ENCODE results near the gene OR4D10.
A peak's percentile ranks its signal among the peaks of the same experiment; 100 is the strongest.
"Not testable (repeated sequence)": the region's sequence is repeated elsewhere in the genome, so short reads cannot be mapped to it uniquely, and the experiment has no call there.

OR4D10 gene

DNA sequence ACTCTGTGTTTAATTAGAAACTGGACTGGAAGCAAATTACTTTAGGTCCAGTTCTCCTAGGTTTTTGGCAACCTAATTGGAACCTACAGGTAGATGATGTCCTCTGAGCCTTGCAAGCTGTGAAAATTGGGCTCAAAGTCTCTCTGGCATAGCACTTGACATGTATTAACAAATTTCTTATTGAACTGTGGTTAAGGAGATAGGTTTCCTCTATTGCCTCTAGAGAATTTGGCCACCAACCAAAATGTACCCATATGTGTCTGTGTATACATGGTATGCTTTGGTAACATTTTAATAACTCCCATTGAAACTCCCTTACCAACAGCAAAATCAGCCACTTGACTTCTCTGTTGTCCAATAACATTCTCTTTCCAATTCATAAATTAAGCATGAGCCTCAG is at the start of gene OR4D10:
TSS of gene OR4D10 (plus strand) at position 301 of the 400 bp plus-strand sequence. CDS start 4,115 bp downstream, outside the sequence.
- no peak for DNase-seq (ENCODE audit: low read depth)

DNA sequence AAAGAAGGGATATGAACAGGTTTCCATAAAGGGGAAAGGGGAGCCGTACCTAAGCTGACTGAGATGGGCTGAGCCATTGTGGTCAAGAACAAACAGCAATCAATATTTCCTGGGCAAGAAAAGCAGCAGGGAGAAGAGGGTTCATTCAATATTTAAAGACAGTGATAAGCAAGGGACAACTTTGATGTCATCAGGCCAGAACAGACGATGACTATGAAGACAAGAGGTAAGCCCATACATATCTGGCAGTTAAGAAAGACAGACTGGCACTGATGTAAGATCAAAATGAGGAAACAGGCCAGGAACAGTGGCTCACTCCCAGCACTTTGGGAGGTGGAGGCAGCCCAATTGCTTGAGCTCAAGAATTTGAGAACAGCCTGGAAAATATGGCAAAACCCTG is 49.3 kb upstream of the OR4D10 start:
- DNase-seq (ENCODE audit: low read depth): no peak

DNA sequence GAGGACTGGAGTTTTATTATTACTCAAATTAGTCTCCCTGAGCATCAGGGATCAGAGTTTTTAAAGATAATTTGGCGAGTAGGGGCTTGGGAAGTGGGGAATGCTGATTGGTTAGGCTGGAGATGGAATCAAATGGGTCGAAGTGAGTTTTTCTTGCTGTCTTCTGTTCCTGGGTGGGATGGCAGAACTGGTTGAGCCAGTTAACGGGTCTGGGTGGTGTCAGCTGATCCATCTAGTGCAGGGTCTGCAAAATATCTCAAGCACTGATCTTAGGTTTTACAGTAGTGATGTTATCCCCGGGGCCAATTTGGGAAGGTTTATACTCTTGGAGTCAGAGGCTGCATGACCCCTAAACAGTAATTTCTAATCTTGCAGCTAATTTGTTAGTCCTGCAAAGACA is 48.0 kb upstream of the OR4D10 start:
- DNase-seq (ENCODE audit: low read depth): no peak

DNA sequence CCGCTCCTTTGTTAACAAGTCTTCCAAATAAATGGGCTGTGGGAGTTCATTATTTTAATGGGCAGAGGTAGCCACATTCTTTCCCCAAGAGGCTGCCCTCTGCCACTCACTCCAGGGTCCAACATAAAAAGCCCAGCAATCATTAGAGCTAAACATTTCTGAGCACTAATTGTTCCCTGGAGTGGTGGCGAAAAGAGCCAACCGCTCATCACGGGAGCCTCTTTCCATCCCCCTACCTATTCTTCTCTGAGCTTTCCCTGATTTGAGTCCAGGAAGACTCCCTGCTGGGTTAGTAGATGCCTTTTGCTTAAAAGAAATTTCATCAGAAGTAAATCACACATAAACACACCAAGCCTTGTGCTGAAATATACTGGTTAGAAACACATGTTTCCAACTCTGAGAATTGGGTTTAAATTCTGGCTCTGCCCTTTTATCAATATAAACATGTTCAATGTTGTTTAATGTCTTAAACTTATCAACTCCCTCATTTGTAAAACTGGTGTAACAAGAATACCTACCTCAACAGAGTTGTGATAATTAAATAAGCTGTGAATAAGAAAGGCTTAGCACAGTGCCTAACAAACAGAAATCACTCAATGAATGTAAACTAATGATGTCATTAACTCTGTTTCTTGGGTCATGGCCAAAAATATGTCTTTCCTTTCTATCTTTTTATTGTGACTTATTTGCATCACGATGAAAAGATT is 46.6 kb upstream of the OR4D10 start, which contains the start of gene OR5A2:
TSS of gene OR5A2 (minus strand) at position 53 of the 707 bp plus-strand sequence. CDS start 3,460 bp downstream, outside the sequence.
- DNase-seq (ENCODE audit: low read depth): no peak

DNA sequence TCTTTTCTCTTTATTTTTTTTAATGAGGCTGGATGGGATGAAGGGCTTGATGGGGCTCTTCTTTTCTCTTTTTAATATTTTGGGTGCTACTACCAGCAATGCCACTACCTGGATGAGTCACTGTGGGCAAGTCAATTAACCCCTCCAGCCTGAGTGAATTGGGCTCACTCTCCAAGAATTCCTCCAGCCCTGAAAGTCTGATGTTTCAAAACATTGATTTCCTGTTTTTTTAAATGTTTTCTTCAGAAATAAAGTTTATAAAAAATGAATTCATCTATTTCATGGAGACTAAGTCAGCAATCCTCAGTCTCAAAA is 46.1 kb upstream of the OR4D10 start:
- DNase-seq (ENCODE audit: low read depth): no peak

DNA sequence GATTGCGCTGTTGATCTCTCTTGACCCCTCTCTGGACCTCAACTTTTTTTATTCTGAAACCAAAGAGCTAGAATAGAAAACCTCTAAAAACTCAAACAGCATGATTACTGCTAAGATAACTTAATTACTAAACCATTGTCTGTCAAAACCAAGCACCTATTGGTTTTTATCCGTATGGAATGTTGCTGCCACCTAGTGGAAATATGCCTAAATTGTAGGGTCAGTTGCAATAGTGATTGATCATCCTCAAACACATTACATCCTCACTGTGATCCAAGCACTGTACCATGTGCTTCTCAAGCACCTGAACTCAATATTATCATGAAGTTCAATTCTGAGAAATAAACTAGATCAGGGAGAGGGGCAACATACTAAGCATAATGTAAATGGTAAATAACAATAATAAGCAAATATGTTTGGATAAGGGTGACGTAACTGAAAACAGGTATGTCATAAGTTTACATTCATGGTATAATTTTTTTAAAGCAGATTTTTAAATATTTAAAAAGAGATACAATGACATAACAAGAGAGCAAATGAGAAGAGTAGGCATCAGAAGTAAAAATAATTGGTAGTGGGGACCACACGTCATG is 43.1 kb upstream of the OR4D10 start:
- peak; percentile 24 for DNase-seq (ENCODE audit: low read depth)

DNA sequence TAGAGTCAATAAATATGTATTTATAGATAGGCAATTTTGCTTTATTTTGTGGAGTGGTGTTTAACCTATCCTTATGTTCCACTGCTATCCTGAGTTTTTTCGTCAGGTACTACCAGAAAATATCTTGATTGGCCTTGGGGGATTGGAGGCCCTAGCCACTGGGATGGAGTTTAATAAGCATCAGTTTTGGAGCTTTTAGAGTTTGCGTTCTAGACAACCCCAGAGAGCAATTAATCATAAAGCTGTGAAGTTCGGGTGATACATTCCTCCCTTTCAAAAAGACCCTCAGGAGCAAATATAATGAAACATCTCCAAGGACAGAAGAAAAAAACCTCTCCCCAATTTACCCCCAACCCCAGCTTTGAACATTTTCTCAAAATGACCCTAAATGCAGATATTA is 36.9 kb upstream of the OR4D10 start, which contains the start of gene OR5A1:
TSS of gene OR5A1 (plus strand) at position 301 of the 400 bp plus-strand sequence. CDS start 6,700 bp downstream, outside the sequence.
- no peak for DNase-seq (ENCODE audit: low read depth)

DNA sequence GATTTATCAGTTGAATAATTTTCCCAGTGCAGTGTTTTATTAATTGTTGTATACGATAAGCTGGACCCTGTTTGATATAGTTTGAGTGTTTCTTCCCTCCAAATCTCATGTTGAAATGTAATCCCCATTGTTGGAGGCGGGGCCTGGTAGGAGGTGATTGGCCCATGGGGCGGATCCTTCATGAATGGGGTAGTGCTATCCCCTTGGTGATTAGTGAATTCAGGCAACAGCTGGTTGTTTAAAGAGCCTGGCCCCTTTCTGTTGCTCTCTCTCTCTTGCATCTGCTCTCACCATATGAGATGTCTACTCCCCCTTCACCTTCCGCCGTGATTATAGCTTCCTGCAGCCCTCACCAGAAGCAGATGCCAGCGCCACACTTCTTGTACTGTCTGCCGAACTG is 35.3 kb upstream of the OR4D10 start:
- DNase-seq (ENCODE audit: low read depth): no peak

DNA sequence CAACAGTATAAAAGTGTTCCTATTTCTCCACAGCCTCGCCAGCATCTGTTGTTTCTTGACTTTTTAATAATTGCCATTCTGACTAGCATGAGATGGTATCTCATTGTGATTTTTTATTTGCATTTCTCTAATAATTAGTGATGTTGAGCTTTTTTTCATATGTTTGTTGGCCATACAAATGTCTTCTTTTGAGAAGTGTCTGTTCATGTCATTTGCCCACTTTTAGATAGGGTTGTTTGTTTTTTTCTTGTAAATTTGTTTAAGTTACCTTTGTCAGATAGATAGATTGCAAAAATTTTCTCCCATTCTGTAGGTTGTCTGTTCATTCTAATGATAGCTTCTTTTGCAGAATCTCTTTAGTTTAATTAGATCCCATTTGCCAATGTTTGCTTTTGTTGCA is 27.5 kb upstream of the OR4D10 start:
- not testable (repeated sequence) for DNase-seq (ENCODE audit: low read depth)

DNA sequence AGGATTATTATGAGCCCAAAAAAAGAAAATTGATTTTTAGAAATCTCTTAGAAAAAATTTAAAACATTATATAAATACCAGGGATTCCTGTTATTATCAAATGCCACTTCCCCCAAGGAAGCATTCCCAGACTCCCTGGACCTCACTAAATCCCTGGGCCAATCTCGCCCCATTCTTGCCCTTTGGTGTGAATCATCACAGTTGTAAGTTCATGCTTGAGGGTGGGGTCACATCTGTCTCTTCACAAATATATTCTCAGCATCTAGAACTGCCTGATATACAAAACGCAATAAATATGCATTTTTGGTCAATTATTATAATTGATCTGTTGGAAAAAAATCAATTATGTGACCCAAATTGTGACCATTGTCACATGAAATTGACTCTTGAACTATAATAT is 24.6 kb upstream of the OR4D10 start:
- DNase-seq (ENCODE audit: low read depth): no peak

DNA sequence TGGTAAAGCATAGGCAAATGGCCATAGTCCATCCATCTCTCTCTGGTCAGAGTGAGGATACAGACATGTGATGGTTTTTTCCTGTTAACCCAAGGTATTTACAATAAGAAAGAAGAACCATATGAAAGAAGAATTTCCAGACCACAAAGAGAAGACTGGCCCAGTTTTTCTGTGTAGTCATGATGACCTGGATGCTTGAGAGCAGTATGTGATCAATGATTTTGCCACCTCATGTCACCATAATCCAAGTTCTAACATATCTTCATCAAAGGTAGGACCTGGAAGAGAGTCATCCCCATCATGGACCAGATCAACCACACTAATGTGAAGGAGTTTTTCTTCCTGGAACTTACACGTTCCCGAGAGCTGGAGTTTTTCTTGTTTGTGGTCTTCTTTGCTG is 16.5 kb upstream of the OR4D10 start, which contains the start of gene OR4D6:
TSS of gene OR4D6 (plus strand) at position 301 of the 400 bp plus-strand sequence. CDS start at position 301, 0 bp downstream.
- no peak for DNase-seq (ENCODE audit: low read depth)

DNA sequence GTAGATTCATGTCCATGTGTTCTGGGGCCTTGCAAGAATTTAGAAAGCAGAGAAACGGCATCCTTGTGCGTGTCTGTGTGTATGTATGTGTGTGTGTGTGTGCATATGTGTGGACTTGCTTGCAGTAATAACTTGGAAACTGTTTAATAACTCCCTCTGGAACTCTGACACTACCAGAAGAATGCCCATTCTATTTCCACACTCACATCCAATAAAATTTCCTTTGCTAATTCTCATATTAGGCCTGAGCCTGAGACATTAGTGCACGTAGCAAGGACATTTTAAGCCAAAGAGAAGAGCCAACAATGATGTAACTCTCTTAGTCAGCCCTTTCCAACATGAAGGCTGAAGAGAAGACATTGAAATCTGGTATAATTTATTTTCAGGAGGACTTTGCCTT is 13.2 kb upstream of the OR4D10 start:
- no peak for DNase-seq (ENCODE audit: low read depth)

DNA sequence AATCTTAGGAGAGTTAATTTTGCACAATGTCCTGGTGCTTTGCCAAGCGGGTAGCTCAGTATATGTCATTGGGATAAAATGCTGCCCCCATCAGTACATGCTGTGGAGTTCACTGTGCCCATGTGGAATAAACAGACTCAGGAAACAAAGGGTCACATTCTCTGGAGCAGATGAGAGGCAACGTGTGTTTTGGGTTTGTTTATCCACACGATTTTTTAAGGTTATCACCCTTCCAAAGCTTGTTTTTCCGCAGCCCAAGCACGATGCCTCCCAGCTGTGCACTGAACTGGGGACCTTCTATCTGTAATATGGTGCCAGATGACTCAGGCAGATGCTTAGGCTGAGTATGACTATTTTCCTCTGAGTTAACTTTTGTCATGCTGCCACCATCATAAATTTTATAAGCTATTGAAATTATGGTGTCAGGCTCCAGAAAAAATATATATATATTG is 9.9 kb upstream of the OR4D10 start:
- no peak for DNase-seq (ENCODE audit: low read depth)

DNA sequence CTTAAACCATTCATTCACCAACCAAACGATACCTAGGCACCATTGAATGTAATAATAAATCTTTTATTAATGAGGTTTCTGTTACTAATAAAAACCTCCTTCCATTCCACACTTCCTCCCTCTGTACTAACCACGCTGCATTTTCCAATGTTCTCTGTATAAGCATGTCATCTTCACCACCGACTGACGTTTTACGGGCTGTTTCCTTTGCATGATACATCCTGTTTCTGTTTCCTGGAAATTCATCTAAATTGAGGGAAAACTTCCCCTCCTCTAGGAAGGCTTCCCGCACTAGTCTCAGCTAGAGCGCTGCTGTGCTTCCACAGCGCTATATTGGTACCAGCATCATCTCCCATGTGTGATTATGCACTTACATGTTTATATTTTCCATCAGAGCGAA is 2.1 kb downstream of the OR4D10 start:
- DNase-seq (ENCODE audit: low read depth): no peak

DNA sequence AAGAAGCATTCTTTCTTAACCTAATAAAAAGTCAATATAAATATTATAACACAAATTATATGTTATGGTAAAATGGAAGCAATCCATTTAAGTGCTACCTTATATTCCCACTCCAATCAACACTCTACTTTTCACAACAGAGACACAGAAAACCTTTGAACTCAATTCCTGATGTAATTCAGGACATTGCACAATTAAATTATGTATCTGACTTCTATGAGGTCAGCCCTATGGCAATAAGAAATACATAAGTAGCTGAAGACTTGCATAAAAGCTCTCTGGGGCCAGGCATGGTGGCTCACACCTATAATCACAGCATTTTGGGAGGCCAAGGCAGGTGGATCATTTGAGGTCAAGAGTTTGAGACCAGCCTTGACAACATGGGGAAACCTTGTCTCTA is 6.8 kb downstream of the OR4D10 start:
- DNase-seq (ENCODE audit: low read depth): no peak

DNA sequence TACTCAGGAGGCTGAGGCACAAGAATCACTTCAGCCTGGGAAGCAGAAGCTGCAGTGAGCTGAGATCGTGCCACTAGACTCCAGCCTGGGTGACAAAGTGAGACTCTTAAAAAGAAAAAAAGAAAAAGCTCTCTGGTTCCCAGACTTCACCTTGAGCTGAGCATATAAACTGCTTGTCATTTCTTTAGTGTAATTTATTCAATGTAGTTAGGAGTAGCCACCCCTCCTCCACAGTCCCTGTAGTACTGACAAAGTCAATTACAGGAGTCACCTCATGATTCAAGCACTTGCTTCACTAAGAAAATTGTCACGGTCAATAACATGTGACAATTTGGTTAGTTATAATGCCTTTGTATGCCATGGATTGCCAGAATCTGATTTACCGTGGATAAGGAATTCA is 7.2 kb downstream of the OR4D10 start:
- no peak for DNase-seq (ENCODE audit: low read depth)

DNA sequence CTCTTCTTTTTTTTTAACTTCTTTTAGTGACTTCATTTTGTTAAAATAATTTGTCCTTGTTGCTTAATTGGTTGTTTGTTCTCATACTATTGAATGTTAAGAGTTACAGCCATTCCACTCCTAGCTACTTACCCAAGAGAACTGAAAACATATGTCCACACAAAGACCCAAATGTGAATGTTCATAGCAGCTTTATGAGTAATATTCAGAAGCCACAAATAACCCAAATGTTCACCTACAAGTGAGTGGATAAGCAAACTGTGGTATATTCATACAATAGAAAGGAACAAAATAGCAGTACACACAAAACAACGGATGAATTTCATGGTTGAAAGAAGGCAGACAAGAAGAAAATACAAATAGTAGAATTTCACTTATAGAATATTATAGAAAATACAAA is 28.8 kb downstream of the OR4D10 start:
- no peak for DNase-seq (ENCODE audit: low read depth)

DNA sequence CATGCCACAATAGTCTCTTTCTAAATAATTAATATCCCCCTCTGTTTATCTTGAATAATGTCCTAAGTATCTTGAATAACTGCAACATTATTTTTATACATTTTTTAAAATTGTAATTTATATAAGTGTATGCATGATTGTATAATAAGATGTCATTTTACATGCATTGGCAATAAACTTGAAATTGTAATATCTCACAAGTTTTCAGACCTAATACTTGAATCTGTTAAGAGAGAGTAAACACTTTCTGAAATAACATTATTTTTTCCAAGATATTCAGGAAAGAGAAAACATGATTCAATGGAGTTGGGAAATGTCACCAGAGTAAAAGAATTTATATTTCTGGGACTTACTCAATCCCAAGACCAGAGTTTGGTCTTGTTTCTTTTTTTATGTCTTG is 30.2 kb downstream of the OR4D10 start, which contains the start of gene OR4D11:
TSS of gene OR4D11 (plus strand) at position 301 of the 400 bp plus-strand sequence. CDS start at position 301, 0 bp downstream.
- no peak for DNase-seq (ENCODE audit: low read depth)

DNA sequence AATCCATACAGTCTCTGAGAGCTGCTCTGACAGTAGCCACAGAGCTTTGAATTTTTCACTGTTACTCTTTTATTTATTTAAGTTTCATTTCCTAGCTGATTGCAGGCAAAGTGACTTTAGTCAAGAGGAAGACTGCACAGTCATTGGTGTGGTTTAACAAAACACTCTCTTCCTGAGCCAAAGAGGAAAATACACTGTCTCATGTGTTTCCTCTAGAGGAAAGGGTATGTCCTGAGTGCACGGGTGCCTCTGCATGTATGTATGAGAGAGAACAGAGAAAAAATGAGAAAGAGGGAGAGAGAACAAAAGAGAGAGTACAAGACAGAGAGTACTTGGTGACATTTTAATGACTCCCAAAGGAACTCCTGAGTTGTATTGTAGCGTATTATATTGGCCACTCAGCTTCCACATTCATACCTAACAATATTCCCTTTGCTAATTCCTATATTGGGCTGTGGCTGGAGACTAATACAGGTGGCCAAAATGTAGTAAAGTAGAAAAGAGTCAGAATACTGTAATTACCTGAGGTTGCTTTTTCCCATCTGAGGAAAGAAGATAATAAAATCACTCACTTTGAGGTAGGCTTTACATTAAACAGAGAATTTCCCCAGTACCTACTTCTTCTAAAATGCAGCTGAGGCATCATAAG is 38.0 kb downstream of the OR4D10 start, which contains the start of gene OR4D9:
TSS of gene OR4D9 (plus strand) at position 599 of the 649 bp plus-strand sequence. CDS start 3,374 bp downstream, outside the sequence.
- no peak for DNase-seq (ENCODE audit: low read depth)

DNA sequence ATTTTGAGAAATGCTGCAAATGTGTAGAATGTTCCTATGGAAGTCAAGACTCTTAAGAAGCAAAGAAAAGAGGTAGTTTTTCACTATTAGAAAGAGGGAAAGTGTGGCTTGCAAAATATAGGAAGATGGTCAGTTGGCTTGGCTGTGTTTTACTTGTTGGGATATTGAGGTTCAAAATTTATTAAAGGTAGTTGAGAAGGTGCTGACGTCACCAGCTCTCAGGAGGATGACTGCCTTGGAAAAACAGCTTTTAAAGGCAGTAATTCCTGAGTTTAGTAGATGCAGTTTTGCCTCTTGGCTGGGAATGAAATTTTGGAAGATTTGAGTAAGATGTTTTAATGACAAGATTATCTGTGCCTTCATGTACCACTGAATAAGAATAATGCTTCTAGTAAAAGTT is 38.6 kb downstream of the OR4D10 start:
- no peak for DNase-seq (ENCODE audit: low read depth)

DNA sequence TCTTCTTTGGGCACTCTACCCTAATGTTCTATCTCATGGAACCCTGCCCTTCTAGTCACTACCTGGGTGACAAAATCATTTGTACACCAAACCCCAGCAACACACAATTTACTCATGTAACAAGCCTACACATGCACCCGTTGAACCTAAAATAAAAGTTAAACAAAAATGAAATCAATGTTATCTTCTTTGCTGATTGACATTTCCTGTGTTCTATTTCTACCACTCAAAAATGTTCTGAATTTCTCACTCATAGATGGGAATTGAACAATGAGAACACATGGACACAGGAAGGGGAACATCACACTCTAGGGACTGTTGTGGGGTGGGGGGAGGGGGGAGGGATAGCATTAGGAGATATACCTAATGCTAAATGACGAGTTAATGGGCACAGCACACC is 47.0 kb downstream of the OR4D10 start:
- not testable (repeated sequence) for DNase-seq (ENCODE audit: low read depth)

DNA sequence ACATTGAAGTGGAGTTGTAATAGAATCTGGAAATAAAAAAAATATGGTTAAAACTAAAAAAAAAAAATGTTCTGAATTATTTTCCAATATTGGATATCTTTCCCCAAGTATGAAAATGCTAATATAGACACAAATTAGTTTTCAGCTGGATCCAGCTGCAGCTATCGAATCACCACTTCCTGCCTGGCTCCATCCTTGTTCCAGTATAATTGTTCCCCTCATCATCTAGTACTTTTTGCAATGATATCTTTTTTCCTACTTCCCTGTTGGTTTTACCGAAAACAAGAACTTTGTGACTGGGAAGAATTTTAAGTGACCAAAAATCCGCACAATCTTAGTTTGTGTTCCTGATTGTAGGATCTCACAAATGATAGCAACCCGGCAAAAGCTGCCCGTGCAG is 47.6 kb downstream of the OR4D10 start:
- DNase-seq (ENCODE audit: low read depth): no peak

DNA sequence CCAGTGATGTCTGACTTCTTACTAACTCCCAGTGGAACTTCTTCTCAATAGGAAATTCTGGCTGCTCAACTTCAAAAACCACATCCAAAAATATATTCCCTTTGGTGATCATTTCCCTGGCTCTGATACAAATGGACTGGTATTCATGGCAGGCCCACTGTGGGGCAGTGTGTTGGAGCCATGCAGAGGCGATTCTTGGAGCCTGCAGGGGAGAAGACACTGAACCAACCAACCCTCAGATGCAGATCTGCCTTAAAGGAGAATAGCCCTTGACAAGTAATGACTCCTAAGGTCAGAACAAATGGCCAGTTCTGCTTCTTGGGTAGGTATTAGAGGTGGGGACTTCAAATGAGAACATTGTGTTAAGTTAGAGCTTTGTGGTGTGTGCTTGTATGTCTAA is 50.4 kb downstream of the OR4D10 start:
- no peak for DNase-seq (ENCODE audit: low read depth)
